Effector CD4-positive, alpha-beta T cell (primary cell): Measurements from ENCODE around the gene SH3BGR.

Experiments used
- DNase-seq: peaks from one replicate; pipeline ENCODE4 v3.0.0-alpha.2; 2020

The SH3BGR gene

GRCh38 chr21:39461419-39461818 is 9.6 kb downstream of the SH3BGR start:
- DNase-seq, result no peak

GRCh38 chr21:39463308-39463707 is 11.5 kb downstream of the SH3BGR start:
- DNase-seq, result no peak

GRCh38 chr21:39466584-39466983 is 14.8 kb downstream of the SH3BGR start:
- DNase-seq, result no peak

- no peak for DNase-seq
Measured at GRCh38 chr21:39467746-39468145, 16.0 kb downstream of the SH3BGR start.

GRCh38 chr21:39468559-39468958 is 16.8 kb downstream of the SH3BGR start:
- DNase-seq, result no peak

GRCh38 chr21:39471598-39471997 is 19.8 kb downstream of the SH3BGR start:
- DNase-seq, result no peak

- no peak for DNase-seq
Measured at GRCh38 chr21:39472786-39473185, 21.0 kb downstream of the SH3BGR start.

- DNase-seq, result no peak
Measured at GRCh38 chr21:39474611-39475010, 22.8 kb downstream of the SH3BGR start.

- DNase-seq, result no peak
Measured at GRCh38 chr21:39479164-39479813, 27.5 kb downstream of the SH3BGR start.

- no peak for DNase-seq
Measured at GRCh38 chr21:39479814-39480182, 28.0 kb downstream of the SH3BGR start.

- DNase-seq, result no peak
Measured at GRCh38 chr21:39480271-39480670, 28.5 kb downstream of the SH3BGR start.

- DNase-seq, result no peak
Measured at GRCh38 chr21:39481886-39482285, 30.1 kb downstream of the SH3BGR start.

- DNase-seq, result no peak
Measured at GRCh38 chr21:39483917-39484316, 32.1 kb downstream of the SH3BGR start.

- DNase-seq, result no peak
Measured at GRCh38 chr21:39484711-39485276, 33.0 kb downstream of the SH3BGR start.

GRCh38 chr21:39489380-39489924 is 37.7 kb downstream of the SH3BGR start:
- no peak for DNase-seq

- no peak for DNase-seq
Measured at GRCh38 chr21:39499156-39499555, 47.4 kb downstream of the SH3BGR start.

GRCh38 chr21:39502631-39503030 is 50.9 kb downstream of the SH3BGR start:
- no peak for DNase-seq

- DNase-seq, result no peak
Measured at GRCh38 chr21:39503123-39503762, 51.5 kb downstream of the SH3BGR start.

- no peak for DNase-seq
Measured at GRCh38 chr21:39504230-39504629, 52.5 kb downstream of the SH3BGR start.

- DNase-seq, result no peak
Measured at GRCh38 chr21:39510240-39510639, 58.5 kb downstream of the SH3BGR start.

GRCh38 chr21:39511102-39511501 is 59.3 kb downstream of the SH3BGR start:
- no peak for DNase-seq

- DNase-seq, result no peak
Measured at GRCh38 chr21:39513735-39514134, 62.0 kb downstream of the SH3BGR start.

GRCh38 chr21:39515684-39516472 is 64.1 kb downstream of the SH3BGR start:
- DNase-seq, result no peak
